Keratinocyte (primary cell): ENCODE data around the gene TLCD3B.

Experiments
- EZH2 ChIP-seq: IDR thresholded peaks from one replicate; pipeline ENCODE4 v1.6.1; 2012; ENCODE audit warnings: inconsistent platforms, mild to moderate bottlenecking, low read length, moderate library complexity
- TF ChIP-seq, protein P1 (sequence below), 3 experiments: IDR thresholded peaks in 1 of 3; conservative IDR thresholded peaks in 1 of 3; optimal IDR thresholded peaks in 1 of 3; 2 replicates in 2 of 3; 3 replicates in 1 of 3; pipeline versions ENCODE3 to v1.5.1; 2011; ENCODE audit warnings: low read length in 3 of 3, mild to moderate bottlenecking in 3 of 3, moderate library complexity in 2 of 3, control low read depth in 1 of 3, inconsistent platforms in 1 of 3; ENCODE audit not compliant: insufficient read depth in 2 of 3; ENCODE audit errors: extremely low read depth in 1 of 3

GRCh38 chr16:30053376-30054015 is 22.4 kb upstream of the TLCD3B start:
- TF ChIP-seq, protein P1, sequence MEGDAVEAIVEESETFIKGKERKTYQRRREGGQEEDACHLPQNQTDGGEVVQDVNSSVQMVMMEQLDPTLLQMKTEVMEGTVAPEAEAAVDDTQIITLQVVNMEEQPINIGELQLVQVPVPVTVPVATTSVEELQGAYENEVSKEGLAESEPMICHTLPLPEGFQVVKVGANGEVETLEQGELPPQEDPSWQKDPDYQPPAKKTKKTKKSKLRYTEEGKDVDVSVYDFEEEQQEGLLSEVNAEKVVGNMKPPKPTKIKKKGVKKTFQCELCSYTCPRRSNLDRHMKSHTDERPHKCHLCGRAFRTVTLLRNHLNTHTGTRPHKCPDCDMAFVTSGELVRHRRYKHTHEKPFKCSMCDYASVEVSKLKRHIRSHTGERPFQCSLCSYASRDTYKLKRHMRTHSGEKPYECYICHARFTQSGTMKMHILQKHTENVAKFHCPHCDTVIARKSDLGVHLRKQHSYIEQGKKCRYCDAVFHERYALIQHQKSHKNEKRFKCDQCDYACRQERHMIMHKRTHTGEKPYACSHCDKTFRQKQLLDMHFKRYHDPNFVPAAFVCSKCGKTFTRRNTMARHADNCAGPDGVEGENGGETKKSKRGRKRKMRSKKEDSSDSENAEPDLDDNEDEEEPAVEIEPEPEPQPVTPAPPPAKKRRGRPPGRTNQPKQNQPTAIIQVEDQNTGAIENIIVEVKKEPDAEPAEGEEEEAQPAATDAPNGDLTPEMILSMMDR (optimal IDR thresholded peaks at IDR 0.05 in 1 of 3, IDR thresholded peaks at IDR 0.05 in 1 of 3, conservative IDR thresholded peaks at IDR 0.05 in 1 of 3; ENCODE audit: extremely low read depth in 1 of 3, insufficient read depth in 2 of 3, low read length in 3 of 3), result no peak
- no peak for TF ChIP-seq EZH2
